PC-3 (cell line): ENCODE results near the gene RALY.

Experiments used
- EZH2 ChIP-seq: fragments of 300-600 bp; sonication (generic); IDR thresholded peaks from one replicate; pipeline ENCODE4 v1.6.1; 2017; ENCODE audit warnings: antibody characterized with exemption, mild to moderate bottlenecking, low read length; ENCODE audit not compliant: unreplicated experiment
- TF ChIP-seq, protein P1 (sequence below): fragments of 300-600 bp; sonication (generic); conservative IDR thresholded peaks from 2 replicates; pipeline ENCODE4 v1.5.1; 2017; ENCODE audit warnings: antibody characterized with exemption, low read depth, mild to moderate bottlenecking, low read length

DNA sequence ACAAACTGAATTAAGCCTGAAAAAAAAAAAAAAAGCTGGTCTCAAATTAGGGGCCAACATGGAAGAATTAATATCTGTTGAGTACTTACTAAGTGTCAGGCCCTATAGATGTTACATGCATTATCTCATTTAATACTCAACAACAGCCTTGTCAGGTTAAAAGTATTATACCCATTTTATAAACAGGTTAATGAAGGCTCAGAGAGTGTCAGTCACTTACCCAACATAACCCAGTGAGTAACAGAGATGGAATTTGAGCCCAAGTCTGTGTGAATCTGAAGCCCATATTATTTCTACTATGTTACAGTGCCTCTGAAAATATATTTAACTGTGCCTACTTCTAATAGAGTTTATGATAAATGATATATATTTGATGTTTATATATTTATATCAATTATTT, 129.6 kb downstream of the RALY start:
- no peak for TF ChIP-seq EZH2
- TF ChIP-seq, protein P1, sequence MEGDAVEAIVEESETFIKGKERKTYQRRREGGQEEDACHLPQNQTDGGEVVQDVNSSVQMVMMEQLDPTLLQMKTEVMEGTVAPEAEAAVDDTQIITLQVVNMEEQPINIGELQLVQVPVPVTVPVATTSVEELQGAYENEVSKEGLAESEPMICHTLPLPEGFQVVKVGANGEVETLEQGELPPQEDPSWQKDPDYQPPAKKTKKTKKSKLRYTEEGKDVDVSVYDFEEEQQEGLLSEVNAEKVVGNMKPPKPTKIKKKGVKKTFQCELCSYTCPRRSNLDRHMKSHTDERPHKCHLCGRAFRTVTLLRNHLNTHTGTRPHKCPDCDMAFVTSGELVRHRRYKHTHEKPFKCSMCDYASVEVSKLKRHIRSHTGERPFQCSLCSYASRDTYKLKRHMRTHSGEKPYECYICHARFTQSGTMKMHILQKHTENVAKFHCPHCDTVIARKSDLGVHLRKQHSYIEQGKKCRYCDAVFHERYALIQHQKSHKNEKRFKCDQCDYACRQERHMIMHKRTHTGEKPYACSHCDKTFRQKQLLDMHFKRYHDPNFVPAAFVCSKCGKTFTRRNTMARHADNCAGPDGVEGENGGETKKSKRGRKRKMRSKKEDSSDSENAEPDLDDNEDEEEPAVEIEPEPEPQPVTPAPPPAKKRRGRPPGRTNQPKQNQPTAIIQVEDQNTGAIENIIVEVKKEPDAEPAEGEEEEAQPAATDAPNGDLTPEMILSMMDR: no peak
